Hepatic stellate cell (primary cell): ENCODE measurements around the gene CTPS2.
A peak's percentile ranks its signal among the peaks of the same experiment; 100 is the strongest.
"Not testable (repeated sequence)": the region's sequence is repeated elsewhere in the genome, so short reads cannot be mapped to it uniquely, and the experiment has no call there.

ENCODE experiments used
- DNase-seq: peaks from one replicate; pipeline ENCODE4 v3.0.0; 2011; ENCODE audit warnings: low spot score

The CTPS2 gene

GRCh38 chrX:16712548-16713155 is at the start of gene CTPS2:
CTPS2 (minus strand) TSS chrX:16712669; CDS start chrX:16702902, 9,767 bp downstream.
- peak; percentile 74 for DNase-seq

- DNase-seq = not testable (repeated sequence)
Measured at GRCh38 chrX:16761500-16761899, 49.0 kb upstream of the CTPS2 start.

- no peak for DNase-seq
Measured at GRCh38 chrX:16756724-16757123, 44.3 kb upstream of the CTPS2 start.

GRCh38 chrX:16754019-16754418 is 41.5 kb upstream of the CTPS2 start:
- DNase-seq = no peak

- no peak for DNase-seq
Measured at GRCh38 chrX:16750136-16750535, 37.7 kb upstream of the CTPS2 start.

- no peak for DNase-seq
Measured at GRCh38 chrX:16748425-16748824, 36.0 kb upstream of the CTPS2 start.

- no peak for DNase-seq
Measured at GRCh38 chrX:16745659-16746058, 33.2 kb upstream of the CTPS2 start.

- DNase-seq = no peak
Measured at GRCh38 chrX:16745102-16745501, 32.6 kb upstream of the CTPS2 start.

- peak; percentile 56 for DNase-seq
Measured at GRCh38 chrX:16743604-16744325, 31.3 kb upstream of the CTPS2 start.

GRCh38 chrX:16739574-16739973 is 27.1 kb upstream of the CTPS2 start:
- no peak for DNase-seq

GRCh38 chrX:16737024-16737423 is 24.6 kb upstream of the CTPS2 start:
- no peak for DNase-seq

- DNase-seq = no peak
Measured at GRCh38 chrX:16733013-16733412, 20.5 kb upstream of the CTPS2 start.

GRCh38 chrX:16730450-16730849 is 18.0 kb upstream of the CTPS2 start:
- no peak for DNase-seq

GRCh38 chrX:16727637-16728036 is 15.2 kb upstream of the CTPS2 start:
- DNase-seq = no peak

- not testable (repeated sequence) for DNase-seq
Measured at GRCh38 chrX:16726347-16726988, 14.0 kb upstream of the CTPS2 start.

GRCh38 chrX:16725072-16725471 is 12.6 kb upstream of the CTPS2 start:
- no peak for DNase-seq

- DNase-seq = no peak
Measured at GRCh38 chrX:16722481-16722880, 10.0 kb upstream of the CTPS2 start.

GRCh38 chrX:16719334-16720084 is 7.0 kb upstream of the CTPS2 start, which contains the start of gene SYAP1:
SYAP1 (plus strand) TSS chrX:16719612; CDS start chrX:16719725, 113 bp downstream.
- DNase-seq = peak; percentile 90

GRCh38 chrX:16718824-16719333 is 6.4 kb upstream of the CTPS2 start:
- no peak for DNase-seq

GRCh38 chrX:16716451-16716850 is 4.0 kb upstream of the CTPS2 start:
- not testable (repeated sequence) for DNase-seq

GRCh38 chrX:16715638-16716037 is 3.2 kb upstream of the CTPS2 start:
- DNase-seq = not testable (repeated sequence)

GRCh38 chrX:16714504-16714903 is 2.0 kb upstream of the CTPS2 start:
- no peak for DNase-seq
